Nucleus accumbens (tissue), 56 donors: ENCODE measurements around the gene SAE1.
A peak's percentile ranks its signal among the peaks of the same experiment; 100 is the strongest.
"Not testable (repeated sequence)": the region's sequence is repeated elsewhere in the genome, so short reads cannot be mapped to it uniquely, and the experiment has no call there.

Experiments
- DNase-seq, 56 donors: peaks; one replicate each; lab custom pipeline; 2025; lab: John Stamatoyannopoulos, UW

Gene SAE1

DNA sequence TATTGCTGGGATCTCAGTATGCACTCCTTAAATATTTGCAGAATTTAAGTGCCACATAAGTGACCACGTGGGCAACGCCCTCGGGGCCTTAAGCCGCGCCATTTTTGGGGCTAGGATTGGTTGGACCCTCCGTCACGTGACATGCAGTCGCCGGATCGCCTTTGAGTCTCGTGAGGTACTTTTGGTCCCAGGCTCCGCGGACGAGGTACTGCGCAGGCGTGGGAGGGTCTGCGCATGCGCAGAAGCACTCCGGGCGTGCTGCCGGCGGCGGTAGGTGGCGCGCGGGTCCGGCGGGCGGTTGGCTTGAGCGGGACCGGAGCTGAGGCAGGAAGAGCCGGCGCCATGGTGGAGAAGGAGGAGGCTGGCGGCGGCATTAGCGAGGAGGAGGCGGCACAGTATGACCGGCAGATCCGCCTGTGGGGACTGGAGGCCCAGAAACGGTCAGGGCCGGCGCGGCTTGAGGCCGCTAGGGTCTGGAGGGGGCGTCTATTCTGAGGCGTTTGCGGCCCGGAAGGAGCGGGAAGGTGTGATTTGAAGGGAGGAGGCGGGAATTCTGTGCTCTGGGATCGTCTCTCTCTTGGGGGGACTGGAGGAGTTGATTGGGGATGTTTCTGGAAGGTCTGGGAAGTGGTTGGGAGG, at the start of gene SAE1:
SAE1 (plus strand) TSS at position 247 of the 639 bp plus-strand sequence; CDS start at position 343, 96 bp downstream.
- peak in 55 of 56 donors; percentile 48 to 95 (median 87) for DNase-seq

DNA sequence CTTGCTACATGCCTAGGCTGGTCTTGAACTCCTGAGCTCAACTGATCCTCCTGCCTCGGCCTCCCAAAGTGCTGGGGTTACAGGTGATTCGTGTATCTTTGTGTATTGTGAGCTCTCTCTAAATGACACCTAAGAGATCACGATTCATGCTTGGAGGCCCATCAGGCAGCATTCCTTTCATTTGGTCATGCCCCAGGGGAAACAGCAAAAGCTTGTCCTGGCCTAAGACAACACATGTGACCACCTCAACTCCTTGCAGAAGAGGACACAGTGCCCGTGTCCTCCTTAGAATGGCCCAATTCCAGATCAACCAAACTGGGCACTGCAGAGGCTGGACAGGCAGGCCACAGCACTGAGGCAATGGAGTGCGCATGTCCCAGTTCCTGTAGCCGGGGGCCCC, 49.5 kb upstream of the SAE1 start:
- no peak for DNase-seq

GRCh38 chr19:47082493-47082892, 48.1 kb upstream of the SAE1 start:
- no peak for DNase-seq

DNA sequence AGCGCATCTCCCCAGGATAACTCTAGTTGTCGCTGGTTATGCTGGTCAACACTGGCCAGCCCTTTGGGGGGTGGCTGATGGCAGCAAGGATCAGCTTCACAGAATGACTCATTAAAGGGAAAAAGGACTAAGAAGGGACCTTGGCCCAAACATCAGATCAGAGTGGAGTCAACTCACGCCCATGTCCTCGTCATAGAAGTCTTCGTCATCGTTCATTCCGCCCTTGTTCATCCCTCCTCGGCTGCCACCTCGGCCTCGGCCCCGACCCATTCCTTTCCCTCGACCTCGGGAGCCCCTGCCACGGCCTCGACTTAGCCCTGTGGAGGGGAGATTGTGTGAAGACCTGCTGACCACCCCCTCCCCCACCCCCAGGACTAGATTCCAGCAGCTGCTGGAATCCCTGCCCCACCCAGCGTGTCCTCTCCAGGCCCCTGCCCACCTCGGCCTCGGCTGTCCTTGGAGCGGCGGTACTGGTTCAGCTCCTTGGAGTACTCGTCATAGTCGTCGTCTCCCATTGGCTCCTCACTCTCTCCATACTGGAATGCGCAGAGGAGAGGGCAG, 45.7 kb upstream of the SAE1 start:
- no peak for DNase-seq

DNA sequence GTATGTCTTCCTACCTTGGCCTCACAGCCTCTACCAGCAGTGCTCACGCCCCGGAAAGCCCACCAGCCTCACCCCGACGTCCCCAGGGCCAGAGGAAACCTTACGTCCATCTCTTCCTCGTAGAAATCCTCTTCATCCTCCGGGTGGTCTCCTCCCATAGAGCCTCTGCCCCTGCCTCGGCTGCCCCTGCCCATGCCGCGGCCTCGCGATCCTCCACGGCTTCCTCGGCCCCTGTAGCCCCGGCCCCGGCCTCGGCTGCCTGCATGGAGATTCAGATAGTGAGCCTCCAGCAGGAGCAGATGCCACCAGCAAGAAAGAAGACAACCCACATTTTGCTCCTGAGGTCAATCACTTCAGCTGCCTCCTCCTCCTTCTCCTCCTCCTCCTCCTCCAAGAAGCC, 44.4 kb upstream of the SAE1 start:
- no peak for DNase-seq

DNA sequence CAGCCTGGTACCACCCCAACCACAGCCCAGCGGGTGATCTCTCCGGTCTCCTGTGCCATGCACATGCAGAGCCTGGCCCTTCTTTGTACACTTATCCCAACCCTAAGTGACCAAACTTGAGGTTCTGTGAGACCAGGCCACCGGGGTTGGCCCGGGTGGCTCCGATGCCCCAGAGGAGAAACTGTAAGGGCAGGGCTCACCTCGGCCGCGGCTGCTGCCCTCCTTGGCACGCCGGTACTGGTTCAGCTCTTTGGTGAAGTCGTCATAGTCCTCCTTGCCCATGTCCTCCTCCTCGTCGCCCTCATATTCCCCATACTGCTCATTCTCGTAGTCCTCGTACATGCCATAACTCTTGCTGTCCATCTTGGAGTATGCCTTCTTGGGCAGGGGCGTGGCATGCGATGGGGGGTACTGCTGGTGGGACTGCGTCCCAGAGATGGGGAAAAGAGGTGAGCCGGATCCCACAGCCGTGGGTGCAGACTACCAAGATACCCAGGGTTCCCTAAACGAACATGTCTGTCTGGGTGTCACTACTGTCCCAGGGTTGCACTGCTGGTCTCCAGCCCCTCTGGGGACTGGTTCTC, 40.8 kb upstream of the SAE1 start:
- DNase-seq: no peak

GRCh38 chr19:47093254-47093653, 37.4 kb upstream of the SAE1 start:
- DNase-seq: no peak

GRCh38 chr19:47093841-47094240, 36.8 kb upstream of the SAE1 start:
- no peak for DNase-seq

GRCh38 chr19:47094557-47095475, 35.8 kb upstream of the SAE1 start:
- DNase-seq: no peak

DNA sequence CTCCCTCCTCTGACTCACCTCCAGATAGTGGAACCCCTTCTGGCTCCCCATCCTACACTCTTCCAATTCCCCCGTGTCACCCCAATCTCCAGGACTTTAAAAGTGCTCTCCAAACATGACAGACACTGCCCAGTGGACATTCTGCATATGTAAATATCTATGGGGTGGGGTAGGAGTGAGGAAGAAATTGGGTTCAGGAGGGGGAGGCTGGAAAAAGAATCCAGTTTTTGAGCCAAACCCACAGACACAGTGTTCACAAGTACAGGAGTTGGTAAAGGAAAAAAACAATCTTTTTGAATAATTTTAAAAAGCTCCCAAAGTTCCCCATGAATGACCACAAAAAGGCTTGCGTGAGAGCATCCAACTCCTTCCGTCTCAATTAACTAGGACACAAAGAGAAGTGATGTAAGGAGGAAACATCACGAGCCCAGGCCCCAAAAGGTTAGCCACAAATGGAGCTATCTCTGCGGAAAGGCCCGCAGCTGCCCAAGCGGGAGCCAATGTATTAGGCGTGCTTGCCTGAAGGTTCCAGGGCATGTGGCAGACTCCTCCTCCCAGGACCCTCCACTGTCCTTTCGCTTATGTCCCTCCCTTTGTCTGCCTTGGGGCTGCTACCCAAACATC, 35.0 kb upstream of the SAE1 start:
- DNase-seq: peak in 1 of 56 donors; percentile 5

DNA sequence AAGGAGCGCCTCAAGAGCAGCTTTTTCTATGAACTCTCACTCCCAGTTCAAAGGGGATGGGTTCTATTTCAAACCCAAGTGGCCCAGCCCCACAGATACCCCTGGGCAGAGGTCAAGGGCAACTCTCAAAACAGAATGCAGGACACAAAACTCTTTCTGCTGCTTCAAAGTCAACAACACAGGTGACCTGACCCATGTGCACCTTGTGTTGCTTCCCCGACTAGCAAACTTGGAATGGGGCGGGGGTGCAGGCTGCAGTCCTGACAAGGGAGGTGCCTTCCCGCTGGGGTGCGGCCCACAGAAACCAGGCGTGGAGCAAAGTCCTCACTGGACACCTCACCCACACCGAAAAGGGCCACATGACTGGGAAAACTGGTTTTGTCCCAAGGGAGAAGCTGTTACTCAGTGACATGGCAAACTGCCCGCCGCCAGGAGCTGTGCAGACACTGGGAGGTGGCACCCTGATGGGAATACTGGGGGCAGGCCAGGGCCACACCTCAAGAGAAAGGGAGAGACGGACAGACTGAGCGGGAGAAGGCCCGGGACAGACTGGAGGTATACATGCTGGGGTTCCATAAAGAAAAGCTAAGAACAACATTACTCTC, 34.4 kb upstream of the SAE1 start:
- DNase-seq: no peak

DNA sequence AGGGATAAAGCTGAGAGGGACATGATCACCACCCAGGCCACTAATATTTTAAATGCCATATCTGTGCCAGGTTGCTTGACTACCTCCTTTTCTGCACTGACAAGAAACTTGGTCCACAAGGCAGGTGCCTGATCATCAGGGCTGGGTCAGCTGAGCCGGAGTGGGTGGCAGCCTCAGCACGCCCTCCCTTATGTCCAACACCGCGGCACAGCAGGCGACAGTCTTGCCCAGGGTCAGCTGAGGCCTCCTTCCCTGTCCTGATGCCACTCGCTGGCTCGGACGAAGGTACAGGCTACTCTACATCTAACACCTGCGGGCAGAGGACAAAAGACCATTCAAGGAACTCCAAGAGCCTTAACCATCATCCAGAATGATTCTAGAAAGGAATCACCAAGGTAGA, 33.9 kb upstream of the SAE1 start:
- DNase-seq: peak in 1 of 56 donors; percentile 3

GRCh38 chr19:47097396-47098201, 33.0 kb upstream of the SAE1 start:
- DNase-seq: peak in 53 of 56 donors; percentile 15 to 86 (median 55)

- no peak for DNase-seq
Measured at GRCh38 chr19:47098608-47099007, 32.0 kb upstream of the SAE1 start.

- DNase-seq: peak in 7 of 56 donors; percentile 6 to 26 (median 13)
Measured at GRCh38 chr19:47099576-47100050, 31.0 kb upstream of the SAE1 start.

DNA sequence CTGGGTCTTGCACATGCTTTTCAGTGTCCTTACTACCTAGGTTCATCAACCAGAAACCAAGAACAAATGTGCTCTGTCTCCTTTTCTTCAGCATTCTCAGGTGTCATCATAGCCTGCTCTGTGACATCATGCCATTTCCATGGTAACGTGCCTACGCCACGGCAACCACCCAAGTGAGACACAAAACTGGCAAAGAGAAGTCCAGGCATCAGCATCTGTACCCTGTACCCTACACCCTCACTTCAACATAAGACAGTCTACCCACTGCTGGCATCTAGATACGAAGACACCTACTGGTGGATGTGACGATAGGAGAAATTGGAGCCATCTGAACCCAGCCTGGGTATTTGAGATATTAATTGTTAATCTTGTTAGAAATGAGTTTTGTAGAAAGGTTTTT, 30.3 kb upstream of the SAE1 start:
- DNase-seq: no peak

DNA sequence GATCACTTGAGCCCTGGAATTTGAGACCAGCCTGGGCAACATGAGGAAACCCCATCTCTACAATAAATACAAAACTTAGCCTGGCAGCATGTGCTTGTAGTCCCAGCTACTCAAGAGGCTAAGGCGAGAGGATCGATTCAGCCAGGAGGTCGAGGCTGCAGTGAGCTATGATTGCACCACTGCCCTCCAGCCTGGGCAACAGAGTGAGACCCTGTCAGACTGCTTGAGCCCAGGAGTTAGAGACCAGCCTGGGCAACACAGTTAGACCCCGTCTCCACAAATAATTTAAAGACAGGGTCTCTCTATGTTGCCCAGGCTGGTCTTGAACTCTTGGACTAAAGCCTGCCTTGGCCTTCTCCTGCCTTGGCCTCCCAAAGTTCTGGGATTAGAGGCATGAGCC, 29.5 kb upstream of the SAE1 start:
- not testable (repeated sequence) for DNase-seq

DNA sequence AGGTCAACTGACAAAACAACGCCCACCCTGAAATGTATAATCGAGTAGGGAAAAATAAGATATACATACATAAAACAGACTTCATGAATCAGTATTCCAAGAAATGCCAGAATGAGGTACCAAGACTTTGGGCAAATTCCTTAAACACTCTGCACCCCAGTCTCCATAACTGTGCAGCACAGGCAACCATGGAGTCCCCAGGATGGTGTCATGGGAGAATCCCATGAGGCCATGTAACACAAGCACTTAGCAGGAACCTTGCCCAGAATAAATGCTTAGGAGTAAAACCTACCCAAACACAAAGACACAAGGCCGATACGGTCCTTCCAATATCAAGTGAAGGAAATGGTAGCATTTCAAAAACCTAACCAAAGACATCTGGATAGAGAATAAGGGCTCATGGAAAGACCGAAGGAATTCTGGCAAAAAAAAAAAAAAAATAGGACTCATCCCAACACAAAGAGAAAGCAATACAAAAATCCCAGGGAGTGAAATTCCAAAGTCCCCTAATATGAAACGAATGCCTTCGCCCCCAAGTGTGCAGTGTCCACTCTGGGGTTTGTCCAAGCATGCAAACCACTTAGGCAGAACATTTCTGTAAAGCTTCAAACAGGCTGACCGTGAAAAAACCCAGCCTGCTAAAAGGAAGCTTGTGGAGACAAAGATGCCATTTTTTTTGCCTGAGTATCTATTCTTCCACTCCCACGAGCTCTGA, 28.1 kb upstream of the SAE1 start:
- DNase-seq: no peak

GRCh38 chr19:47104680-47105079, 26.0 kb upstream of the SAE1 start:
- no peak for DNase-seq
